ENCODE measurements around the gene PTPRD.

DNA sequence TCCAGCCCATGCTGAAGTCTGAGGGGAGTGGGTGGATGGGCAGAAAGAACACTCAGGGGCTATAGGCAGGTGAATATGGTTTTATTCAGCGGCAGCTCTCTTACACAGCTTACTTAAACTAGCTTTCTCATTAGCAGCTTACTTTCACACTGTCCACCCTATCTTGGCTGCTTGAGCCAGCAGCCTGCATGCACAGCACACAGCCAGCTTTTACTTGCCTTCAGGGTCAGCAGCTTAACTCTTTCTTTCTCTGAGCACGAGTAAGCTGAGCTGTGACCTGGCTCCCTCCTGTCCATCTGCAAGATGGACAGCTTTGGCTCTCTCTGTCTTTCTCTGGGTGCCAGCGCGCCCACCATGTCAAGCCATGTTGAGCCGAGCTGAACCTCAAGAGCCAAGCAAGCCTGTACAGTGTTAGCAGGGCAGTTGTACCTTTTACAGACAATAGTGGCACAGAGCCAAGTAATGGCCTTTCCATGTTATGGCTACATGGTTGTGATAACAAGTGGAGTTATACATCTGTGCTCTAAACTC, 1054.9 kb downstream of the PTPRD start:
- TF ChIP-seq, protein P1, sequence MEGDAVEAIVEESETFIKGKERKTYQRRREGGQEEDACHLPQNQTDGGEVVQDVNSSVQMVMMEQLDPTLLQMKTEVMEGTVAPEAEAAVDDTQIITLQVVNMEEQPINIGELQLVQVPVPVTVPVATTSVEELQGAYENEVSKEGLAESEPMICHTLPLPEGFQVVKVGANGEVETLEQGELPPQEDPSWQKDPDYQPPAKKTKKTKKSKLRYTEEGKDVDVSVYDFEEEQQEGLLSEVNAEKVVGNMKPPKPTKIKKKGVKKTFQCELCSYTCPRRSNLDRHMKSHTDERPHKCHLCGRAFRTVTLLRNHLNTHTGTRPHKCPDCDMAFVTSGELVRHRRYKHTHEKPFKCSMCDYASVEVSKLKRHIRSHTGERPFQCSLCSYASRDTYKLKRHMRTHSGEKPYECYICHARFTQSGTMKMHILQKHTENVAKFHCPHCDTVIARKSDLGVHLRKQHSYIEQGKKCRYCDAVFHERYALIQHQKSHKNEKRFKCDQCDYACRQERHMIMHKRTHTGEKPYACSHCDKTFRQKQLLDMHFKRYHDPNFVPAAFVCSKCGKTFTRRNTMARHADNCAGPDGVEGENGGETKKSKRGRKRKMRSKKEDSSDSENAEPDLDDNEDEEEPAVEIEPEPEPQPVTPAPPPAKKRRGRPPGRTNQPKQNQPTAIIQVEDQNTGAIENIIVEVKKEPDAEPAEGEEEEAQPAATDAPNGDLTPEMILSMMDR (IDR thresholded peaks at IDR 0.05): no peak
- TF ChIP-seq ZNF138 (CRISPR knock-in tag; conservative IDR thresholded peaks at IDR 0.05): no peak
- TF ChIP-seq, protein P2, sequence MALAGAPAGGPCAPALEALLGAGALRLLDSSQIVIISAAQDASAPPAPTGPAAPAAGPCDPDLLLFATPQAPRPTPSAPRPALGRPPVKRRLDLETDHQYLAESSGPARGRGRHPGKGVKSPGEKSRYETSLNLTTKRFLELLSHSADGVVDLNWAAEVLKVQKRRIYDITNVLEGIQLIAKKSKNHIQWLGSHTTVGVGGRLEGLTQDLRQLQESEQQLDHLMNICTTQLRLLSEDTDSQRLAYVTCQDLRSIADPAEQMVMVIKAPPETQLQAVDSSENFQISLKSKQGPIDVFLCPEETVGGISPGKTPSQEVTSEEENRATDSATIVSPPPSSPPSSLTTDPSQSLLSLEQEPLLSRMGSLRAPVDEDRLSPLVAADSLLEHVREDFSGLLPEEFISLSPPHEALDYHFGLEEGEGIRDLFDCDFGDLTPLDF (CRISPR knock-in tag; IDR thresholded peaks at IDR 0.05): no peak
- TF ChIP-seq, protein P3, sequence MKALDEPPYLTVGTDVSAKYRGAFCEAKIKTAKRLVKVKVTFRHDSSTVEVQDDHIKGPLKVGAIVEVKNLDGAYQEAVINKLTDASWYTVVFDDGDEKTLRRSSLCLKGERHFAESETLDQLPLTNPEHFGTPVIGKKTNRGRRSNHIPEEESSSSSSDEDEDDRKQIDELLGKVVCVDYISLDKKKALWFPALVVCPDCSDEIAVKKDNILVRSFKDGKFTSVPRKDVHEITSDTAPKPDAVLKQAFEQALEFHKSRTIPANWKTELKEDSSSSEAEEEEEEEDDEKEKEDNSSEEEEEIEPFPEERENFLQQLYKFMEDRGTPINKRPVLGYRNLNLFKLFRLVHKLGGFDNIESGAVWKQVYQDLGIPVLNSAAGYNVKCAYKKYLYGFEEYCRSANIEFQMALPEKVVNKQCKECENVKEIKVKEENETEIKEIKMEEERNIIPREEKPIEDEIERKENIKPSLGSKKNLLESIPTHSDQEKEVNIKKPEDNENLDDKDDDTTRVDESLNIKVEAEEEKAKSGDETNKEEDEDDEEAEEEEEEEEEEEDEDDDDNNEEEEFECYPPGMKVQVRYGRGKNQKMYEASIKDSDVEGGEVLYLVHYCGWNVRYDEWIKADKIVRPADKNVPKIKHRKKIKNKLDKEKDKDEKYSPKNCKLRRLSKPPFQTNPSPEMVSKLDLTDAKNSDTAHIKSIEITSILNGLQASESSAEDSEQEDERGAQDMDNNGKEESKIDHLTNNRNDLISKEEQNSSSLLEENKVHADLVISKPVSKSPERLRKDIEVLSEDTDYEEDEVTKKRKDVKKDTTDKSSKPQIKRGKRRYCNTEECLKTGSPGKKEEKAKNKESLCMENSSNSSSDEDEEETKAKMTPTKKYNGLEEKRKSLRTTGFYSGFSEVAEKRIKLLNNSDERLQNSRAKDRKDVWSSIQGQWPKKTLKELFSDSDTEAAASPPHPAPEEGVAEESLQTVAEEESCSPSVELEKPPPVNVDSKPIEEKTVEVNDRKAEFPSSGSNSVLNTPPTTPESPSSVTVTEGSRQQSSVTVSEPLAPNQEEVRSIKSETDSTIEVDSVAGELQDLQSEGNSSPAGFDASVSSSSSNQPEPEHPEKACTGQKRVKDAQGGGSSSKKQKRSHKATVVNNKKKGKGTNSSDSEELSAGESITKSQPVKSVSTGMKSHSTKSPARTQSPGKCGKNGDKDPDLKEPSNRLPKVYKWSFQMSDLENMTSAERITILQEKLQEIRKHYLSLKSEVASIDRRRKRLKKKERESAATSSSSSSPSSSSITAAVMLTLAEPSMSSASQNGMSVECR (CRISPR knock-in tag; IDR thresholded peaks at IDR 0.05; ENCODE audit: borderline replicate concordance): no peak
- TF ChIP-seq GABPB1 (CRISPR knock-in tag; IDR thresholded peaks at IDR 0.05): no peak
- TF ChIP-seq, protein P4, sequence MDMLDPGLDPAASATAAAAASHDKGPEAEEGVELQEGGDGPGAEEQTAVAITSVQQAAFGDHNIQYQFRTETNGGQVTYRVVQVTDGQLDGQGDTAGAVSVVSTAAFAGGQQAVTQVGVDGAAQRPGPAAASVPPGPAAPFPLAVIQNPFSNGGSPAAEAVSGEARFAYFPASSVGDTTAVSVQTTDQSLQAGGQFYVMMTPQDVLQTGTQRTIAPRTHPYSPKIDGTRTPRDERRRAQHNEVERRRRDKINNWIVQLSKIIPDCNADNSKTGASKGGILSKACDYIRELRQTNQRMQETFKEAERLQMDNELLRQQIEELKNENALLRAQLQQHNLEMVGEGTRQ (CRISPR knock-in tag; IDR thresholded peaks at IDR 0.05): no peak
